HepG2 (cell line): ENCODE results near the gene LHX1. TPM values are rescaled to one million over a fixed set of nuclear protein-coding genes. Genes with fewer than 3 reads are reported as not detected.

ENCODE experiments used
- BRD4 ChIP-seq: sonication (generic); formaldehyde crosslinking; IDR thresholded peaks from 2 replicates; pipeline ENCODE4 v1.4.0; 2020; ENCODE audit warnings: missing genetic modification reagents
- HNF1A ChIP-seq, 2 experiments: sonication (generic) in 1 of 2; formaldehyde crosslinking in 1 of 2; IDR thresholded peaks; 2 replicates each; pipeline versions ENCODE4 v1.4.0 to v1.6.1; 2016 to 2020; ENCODE audit warnings: borderline replicate concordance in 1 of 2, low read depth in 1 of 2, mild to moderate bottlenecking in 1 of 2, missing genetic modification reagents in 1 of 2
- HOXA9 ChIP-seq: sonication (generic); formaldehyde crosslinking; IDR thresholded peaks from 2 replicates; pipeline ENCODE4 v1.8.1; 2022; ENCODE audit warnings: missing genetic modification reagents, mild to moderate bottlenecking, moderate library complexity, borderline replicate concordance
- KMT2A ChIP-seq: sonication (generic); formaldehyde crosslinking; IDR thresholded peaks from 2 replicates; pipeline ENCODE4 v1.4.0; 2020; ENCODE audit warnings: missing genetic modification reagents
- NAIF1 ChIP-seq: sonication (generic); formaldehyde crosslinking; IDR thresholded peaks from 2 replicates; pipeline ENCODE4 v1.5.0; 2020; ENCODE audit warnings: mild to moderate bottlenecking, missing genetic modification reagents, borderline replicate concordance
- REL ChIP-seq: sonication (generic); formaldehyde crosslinking; conservative IDR thresholded peaks from 2 replicates; pipeline ENCODE4 v1.8.0; 2022; ENCODE audit warnings: mild to moderate bottlenecking, missing genetic modification reagents, moderate library complexity
- SIN3A ChIP-seq: IDR thresholded peaks from 2 replicates; pipeline ENCODE4 v1.6.1; 2011; ENCODE audit warnings: low read depth, mild to moderate bottlenecking, control low read depth, low read length, borderline replicate concordance
- ZGPAT ChIP-seq: IDR thresholded peaks from 2 replicates; pipeline ENCODE4 v1.6.1; 2016; ENCODE audit warnings: mild to moderate bottlenecking
- ZNF138 ChIP-seq: sonication (generic); formaldehyde crosslinking; IDR thresholded peaks from 2 replicates; pipeline ENCODE4 v1.5.0; 2020; ENCODE audit warnings: mild to moderate bottlenecking, low read depth, missing genetic modification reagents
- ZNF33A ChIP-seq: sonication (generic); formaldehyde crosslinking; IDR thresholded peaks from 2 replicates; pipeline ENCODE4 v1.5.1; 2020; ENCODE audit warnings: missing genetic modification reagents, mild to moderate bottlenecking, moderate library complexity, borderline replicate concordance
- ZNF746 ChIP-seq: sonication (generic); formaldehyde crosslinking; IDR thresholded peaks from 2 replicates; pipeline ENCODE4 v1.8.0; 2022; ENCODE audit warnings: mild to moderate bottlenecking, missing genetic modification reagents
- polyA plus RNA-seq, 8 experiments: library from polyadenylated mRNA; depleted of rRNA in 3 of 8; stranded (reverse) in 7 of 8; unstranded in 1 of 8; fragments of >200 nt; fragmentation: Illumina TruSeq in 4 of 8; extraction: Trizol in 4 of 8; gene quantifications; 2 replicates each; pipeline versions ENCODE4 v1.2.1 to v1.2.3, GENCODE V29; 2011 to 2016; ENCODE audit warnings: low read depth in 4 of 8, missing spikeins in 1 of 8, mixed read lengths in 1 of 8; ENCODE audit not compliant: insufficient read depth in 1 of 8
- total RNA-seq, 5 experiments: library from RNA; depleted of rRNA; stranded (reverse); fragments of >200 nt; fragmentation: Illumina TruSeq; extraction: Trizol; gene quantifications; 2 replicates each; pipeline ENCODE4 v1.2.3, GENCODE V29; 2016; ENCODE audit warnings: low read depth in 1 of 5
- TF ChIP-seq, protein P1 (sequence below): sonication (generic); formaldehyde crosslinking; IDR thresholded peaks from 2 replicates; pipeline ENCODE4 v1.4.0; 2020; ENCODE audit warnings: mild to moderate bottlenecking, missing genetic modification reagents, borderline replicate concordance
- TF ChIP-seq, protein P2 (sequence below): sonication (generic); formaldehyde crosslinking; IDR thresholded peaks from 2 replicates; pipeline ENCODE4 v1.5.0; 2020; ENCODE audit warnings: missing genetic modification reagents, mild to moderate bottlenecking, borderline replicate concordance
- TF ChIP-seq, protein P3 (sequence below): IDR thresholded peaks from 2 replicates; pipeline ENCODE4 v1.6.1; 2016; ENCODE audit warnings: low read depth, borderline replicate concordance

Gene LHX1
- total and polyA plus RNA-seq, 2 of the 13 experiments (the other 11 are each of a cell fraction or from before 2014, with no cell fraction given): not detected

DNA sequence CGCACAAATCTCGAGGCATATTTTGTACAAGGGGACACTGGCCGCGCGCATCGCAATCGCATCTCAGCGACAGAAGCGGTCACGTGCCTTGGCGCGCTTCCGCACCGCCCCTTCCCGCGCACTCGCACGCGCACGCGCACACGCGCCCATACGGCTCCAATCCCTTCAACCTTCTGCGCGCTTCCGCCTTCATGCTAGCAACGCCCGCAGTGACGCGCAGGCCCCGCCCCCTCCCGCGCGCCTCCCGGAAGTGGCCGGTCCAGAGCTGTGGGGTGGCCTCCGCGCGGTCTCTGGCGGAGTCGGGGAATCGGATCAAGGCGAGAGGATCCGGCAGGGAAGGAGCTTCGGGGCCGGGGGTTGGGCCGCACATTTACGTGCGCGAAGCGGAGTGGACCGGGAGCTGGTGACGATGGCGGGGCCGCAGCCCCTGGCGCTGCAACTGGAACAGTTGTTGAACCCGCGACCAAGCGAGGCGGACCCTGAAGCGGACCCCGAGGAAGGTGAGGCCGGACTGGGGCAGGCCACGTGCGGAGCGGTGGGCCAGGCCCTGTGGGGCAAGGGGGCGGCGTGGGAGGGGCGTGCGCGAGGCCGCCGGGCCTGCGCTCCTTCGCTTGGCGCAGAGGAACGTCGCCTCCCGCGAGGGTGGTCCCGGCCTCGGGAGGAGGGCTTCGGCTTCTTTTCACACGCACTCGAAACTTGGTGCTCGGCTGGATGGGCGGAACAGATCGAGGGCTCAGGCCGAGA, 11.6 kb downstream of the LHX1 start, which contains the start of gene AATF (continued):
- TF ChIP-seq ZNF138 (CRISPR knock-in tag) (peak; percentile 99), KMT2A (CRISPR knock-in tag) (peak; percentile 73), NAIF1 (CRISPR knock-in tag) (peak; percentile 97), REL (peak; percentile 98), SIN3A (peak; percentile 88; the same call in 1 of the 2 replicates), HNF1A (IDR thresholded peaks at IDR 0.05; ENCODE audit: low read depth) (no peak), HNF1A (CRISPR knock-in tag; IDR thresholded peaks at IDR 0.05; ENCODE audit: borderline replicate concordance) (peak; percentile 79), BRD4 (CRISPR knock-in tag) (peak; percentile 90), ZGPAT (CRISPR knock-in tag) (peak; percentile 97), ZNF33A (CRISPR knock-in tag) (peak; percentile 80; the same call in 1 of the 2 replicates), HOXA9 (CRISPR knock-in tag) (peak; percentile 97), ZNF746 (peak; percentile 87)
- TF ChIP-seq, protein P1, sequence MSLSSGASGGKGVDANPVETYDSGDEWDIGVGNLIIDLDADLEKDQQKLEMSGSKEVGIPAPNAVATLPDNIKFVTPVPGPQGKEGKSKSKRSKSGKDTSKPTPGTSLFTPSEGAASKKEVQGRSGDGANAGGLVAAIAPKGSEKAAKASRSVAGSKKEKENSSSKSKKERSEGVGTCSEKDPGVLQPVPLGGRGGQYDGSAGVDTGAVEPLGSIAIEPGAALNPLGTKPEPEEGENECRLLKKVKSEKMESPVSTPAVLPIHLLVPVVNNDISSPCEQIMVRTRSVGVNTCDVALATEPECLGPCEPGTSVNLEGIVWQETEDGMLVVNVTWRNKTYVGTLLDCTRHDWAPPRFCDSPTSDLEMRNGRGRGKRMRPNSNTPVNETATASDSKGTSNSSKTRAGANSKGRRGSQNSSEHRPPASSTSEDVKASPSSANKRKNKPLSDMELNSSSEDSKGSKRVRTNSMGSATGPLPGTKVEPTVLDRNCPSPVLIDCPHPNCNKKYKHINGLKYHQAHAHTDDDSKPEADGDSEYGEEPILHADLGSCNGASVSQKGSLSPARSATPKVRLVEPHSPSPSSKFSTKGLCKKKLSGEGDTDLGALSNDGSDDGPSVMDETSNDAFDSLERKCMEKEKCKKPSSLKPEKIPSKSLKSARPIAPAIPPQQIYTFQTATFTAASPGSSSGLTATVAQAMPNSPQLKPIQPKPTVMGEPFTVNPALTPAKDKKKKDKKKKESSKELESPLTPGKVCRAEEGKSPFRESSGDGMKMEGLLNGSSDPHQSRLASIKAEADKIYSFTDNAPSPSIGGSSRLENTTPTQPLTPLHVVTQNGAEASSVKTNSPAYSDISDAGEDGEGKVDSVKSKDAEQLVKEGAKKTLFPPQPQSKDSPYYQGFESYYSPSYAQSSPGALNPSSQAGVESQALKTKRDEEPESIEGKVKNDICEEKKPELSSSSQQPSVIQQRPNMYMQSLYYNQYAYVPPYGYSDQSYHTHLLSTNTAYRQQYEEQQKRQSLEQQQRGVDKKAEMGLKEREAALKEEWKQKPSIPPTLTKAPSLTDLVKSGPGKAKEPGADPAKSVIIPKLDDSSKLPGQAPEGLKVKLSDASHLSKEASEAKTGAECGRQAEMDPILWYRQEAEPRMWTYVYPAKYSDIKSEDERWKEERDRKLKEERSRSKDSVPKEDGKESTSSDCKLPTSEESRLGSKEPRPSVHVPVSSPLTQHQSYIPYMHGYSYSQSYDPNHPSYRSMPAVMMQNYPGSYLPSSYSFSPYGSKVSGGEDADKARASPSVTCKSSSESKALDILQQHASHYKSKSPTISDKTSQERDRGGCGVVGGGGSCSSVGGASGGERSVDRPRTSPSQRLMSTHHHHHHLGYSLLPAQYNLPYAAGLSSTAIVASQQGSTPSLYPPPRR: peak; percentile 71; the same call in 1 of the 2 replicates
- TF ChIP-seq, protein P2, sequence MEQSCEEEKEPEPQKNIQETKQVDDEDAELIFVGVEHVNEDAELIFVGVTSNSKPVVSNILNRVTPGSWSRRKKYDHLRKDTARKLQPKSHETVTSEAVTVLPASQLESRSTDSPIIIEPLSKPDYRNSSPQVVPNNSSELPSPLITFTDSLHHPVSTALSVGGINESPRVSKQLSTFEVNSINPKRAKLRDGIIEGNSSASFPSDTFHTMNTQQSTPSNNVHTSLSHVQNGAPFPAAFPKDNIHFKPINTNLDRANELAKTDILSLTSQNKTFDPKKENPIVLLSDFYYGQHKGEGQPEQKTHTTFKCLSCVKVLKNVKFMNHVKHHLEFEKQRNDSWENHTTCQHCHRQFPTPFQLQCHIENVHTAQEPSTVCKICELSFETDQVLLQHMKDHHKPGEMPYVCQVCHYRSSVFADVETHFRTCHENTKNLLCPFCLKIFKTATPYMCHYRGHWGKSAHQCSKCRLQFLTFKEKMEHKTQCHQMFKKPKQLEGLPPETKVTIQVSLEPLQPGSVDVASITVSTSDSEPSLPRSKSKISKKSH (CRISPR knock-in tag): peak; percentile 100
- TF ChIP-seq, protein P3, sequence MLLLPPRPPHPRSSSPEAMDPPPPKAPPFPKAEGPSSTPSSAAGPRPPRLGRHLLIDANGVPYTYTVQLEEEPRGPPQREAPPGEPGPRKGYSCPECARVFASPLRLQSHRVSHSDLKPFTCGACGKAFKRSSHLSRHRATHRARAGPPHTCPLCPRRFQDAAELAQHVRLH (CRISPR knock-in tag): peak; percentile 77; the same call in 1 of the 2 replicates
